KMS-11 (cell line): ENCODE data around the gene CDCA8.

Experiments used
- H2AFZ ChIP-seq: fragments of 200-600 bp; sonication (generic); 2 replicates; pipeline ENCODE4 v1.6.1; 2016; ENCODE audit warnings: antibody characterized with exemption, mixed run types, low read depth
- H3K27ac ChIP-seq: fragments of 200-600 bp; sonication (generic); 2 replicates; pipeline ENCODE4 v1.6.1; 2016; ENCODE audit warnings: mild to moderate bottlenecking, mixed run types
- H3K27me3 ChIP-seq: fragments of 200-600 bp; sonication (generic); 2 replicates; pipeline ENCODE4 v1.6.1; 2017; ENCODE audit warnings: mild to moderate bottlenecking, low read depth, mixed run types, moderate library complexity; ENCODE audit not compliant: insufficient read depth
- H3K36me3 ChIP-seq: fragments of 200-600 bp; sonication (generic); 2 replicates; pipeline ENCODE4 v1.6.1; 2017; ENCODE audit warnings: mild to moderate bottlenecking, mixed run types; ENCODE audit not compliant: insufficient read depth
- H3K4me1 ChIP-seq: fragments of 200-600 bp; sonication (generic); 2 replicates; pipeline ENCODE4 v1.6.1; 2016; ENCODE audit warnings: mild to moderate bottlenecking, low read depth, mixed run types; ENCODE audit not compliant: poor library complexity, severe bottlenecking
- H3K4me2 ChIP-seq: fragments of 200-600 bp; sonication (generic); 2 replicates; pipeline ENCODE4 v1.7.0; 2016; ENCODE audit warnings: mild to moderate bottlenecking, mixed run types
- H3K4me3 ChIP-seq: fragments of 200-600 bp; sonication (generic); IDR thresholded peaks from 2 replicates; pipeline ENCODE4 v1.6.1; 2017; ENCODE audit warnings: low read depth, low read length, mixed read lengths; ENCODE audit not compliant: insufficient read depth
- H3K79me2 ChIP-seq: fragments of 200-600 bp; sonication (generic); 2 replicates; pipeline ENCODE4 v1.6.1; 2016; ENCODE audit warnings: low read depth, mixed run types; ENCODE audit not compliant: insufficient read depth
- H3K9ac ChIP-seq: fragments of 200-600 bp; sonication (generic); 2 replicates; pipeline ENCODE4 v1.6.1; 2016; ENCODE audit warnings: mild to moderate bottlenecking, mixed run types
- H4K20me1 ChIP-seq: fragments of 200-600 bp; sonication (generic); 2 replicates; pipeline ENCODE4 v1.6.1; 2016; ENCODE audit warnings: mild to moderate bottlenecking, mixed run types; ENCODE audit not compliant: insufficient read depth
- TF ChIP-seq, protein P1 (sequence below): fragments of 200-600 bp; sonication (generic); conservative IDR thresholded peaks from 2 replicates; pipeline ENCODE4 v1.6.1; 2017; ENCODE audit warnings: low read depth, mild to moderate bottlenecking, antibody characterized with exemption, low read length, moderate library complexity, mixed read lengths

The CDCA8 gene

DNA sequence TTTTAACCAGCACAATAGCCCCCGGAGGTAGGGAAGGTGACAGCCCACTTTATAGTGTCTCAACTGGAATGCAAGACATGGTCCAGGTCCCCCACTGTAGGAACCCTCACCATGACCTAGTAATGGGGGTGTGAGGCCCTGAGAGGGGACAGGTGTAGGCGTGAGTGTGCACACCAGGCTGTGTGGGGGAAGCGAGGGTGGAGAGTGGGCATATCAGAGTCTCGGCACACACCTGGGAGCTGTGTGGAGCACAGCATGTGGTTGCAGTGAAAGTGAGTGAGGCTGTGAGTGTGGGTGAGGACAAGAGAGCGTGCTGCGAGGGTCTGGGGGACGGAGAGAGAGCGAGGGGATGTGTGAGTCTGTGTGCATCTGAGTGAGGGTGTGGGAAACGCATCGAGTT lies 40.5 kb upstream of the CDCA8 start:
- no peak overlapping the region for H2AFZ ChIP-seq
- no peak overlapping the region for H3K27ac ChIP-seq
- TF ChIP-seq, protein P1, sequence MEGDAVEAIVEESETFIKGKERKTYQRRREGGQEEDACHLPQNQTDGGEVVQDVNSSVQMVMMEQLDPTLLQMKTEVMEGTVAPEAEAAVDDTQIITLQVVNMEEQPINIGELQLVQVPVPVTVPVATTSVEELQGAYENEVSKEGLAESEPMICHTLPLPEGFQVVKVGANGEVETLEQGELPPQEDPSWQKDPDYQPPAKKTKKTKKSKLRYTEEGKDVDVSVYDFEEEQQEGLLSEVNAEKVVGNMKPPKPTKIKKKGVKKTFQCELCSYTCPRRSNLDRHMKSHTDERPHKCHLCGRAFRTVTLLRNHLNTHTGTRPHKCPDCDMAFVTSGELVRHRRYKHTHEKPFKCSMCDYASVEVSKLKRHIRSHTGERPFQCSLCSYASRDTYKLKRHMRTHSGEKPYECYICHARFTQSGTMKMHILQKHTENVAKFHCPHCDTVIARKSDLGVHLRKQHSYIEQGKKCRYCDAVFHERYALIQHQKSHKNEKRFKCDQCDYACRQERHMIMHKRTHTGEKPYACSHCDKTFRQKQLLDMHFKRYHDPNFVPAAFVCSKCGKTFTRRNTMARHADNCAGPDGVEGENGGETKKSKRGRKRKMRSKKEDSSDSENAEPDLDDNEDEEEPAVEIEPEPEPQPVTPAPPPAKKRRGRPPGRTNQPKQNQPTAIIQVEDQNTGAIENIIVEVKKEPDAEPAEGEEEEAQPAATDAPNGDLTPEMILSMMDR = no peak

GRCh38 chr1:37652976-37653375 lies 39.3 kb upstream of the CDCA8 start:
- TF ChIP-seq, protein P1 = no peak
- Histone ChIP-seq H2AFZ (no peak overlapping the region), H3K36me3 (no peaks in the 10 kb centered on the region), H3K27ac (no peak overlapping the region), H3K4me2 (no peak overlapping the region), H3K9ac (no peak overlapping the region), H3K4me3 (no peak overlapping the region), H3K27me3 (no peaks in the 10 kb centered on the region), H3K4me1 (no peaks in the 10 kb centered on the region), H4K20me1 (no peaks in the 10 kb centered on the region), H3K79me2 (no peaks in the 10 kb centered on the region)

More for the DNA sequence above, 40.5 kb upstream of the CDCA8 start:
- Histone ChIP-seq H3K4me2 (no peak overlapping the region), H3K79me2 (no peaks in the 10 kb centered on the region), H3K9ac (no peak overlapping the region), H3K4me3 (no peak overlapping the region), H3K27me3 (no peaks in the 10 kb centered on the region), H3K36me3 (no peaks in the 10 kb centered on the region), H3K4me1 (no peaks in the 10 kb centered on the region), H4K20me1 (no peaks in the 10 kb centered on the region)

- no peaks in the 10 kb centered on the region for H3K4me1 ChIP-seq
- no peak overlapping the region for H3K27ac ChIP-seq
- no peak overlapping the region for H3K9ac ChIP-seq
- no peak overlapping the region for H3K4me3 ChIP-seq
- no peaks in the 10 kb centered on the region for H4K20me1 ChIP-seq
- H3K36me3 ChIP-seq = no peaks in the 10 kb centered on the region
- TF ChIP-seq, protein P1 = no peak
- no peaks in the 10 kb centered on the region for H3K79me2 ChIP-seq
- no peak overlapping the region for H2AFZ ChIP-seq
- H3K27me3 ChIP-seq = no peaks in the 10 kb centered on the region
- H3K4me2 ChIP-seq = no peak overlapping the region
Observed at GRCh38 chr1:37653906-37654305, 38.4 kb upstream of the CDCA8 start.

GRCh38 chr1:37655274-37655673 lies 37.0 kb upstream of the CDCA8 start:
- no peak overlapping the region for H3K9ac ChIP-seq
- no peaks in the 10 kb centered on the region for H4K20me1 ChIP-seq
- H2AFZ ChIP-seq = no peak overlapping the region
- H3K27ac ChIP-seq = no peak overlapping the region
- TF ChIP-seq, protein P1 = no peak
- H3K4me2 ChIP-seq = no peak overlapping the region
- H3K4me3 ChIP-seq = no peak overlapping the region
- H3K79me2 ChIP-seq = no peaks in the 10 kb centered on the region
- no peaks in the 10 kb centered on the region for H3K27me3 ChIP-seq
- H3K36me3 ChIP-seq = no peaks in the 10 kb centered on the region
- H3K4me1 ChIP-seq = no peaks in the 10 kb centered on the region
